SK-N-SH treated with all-trans-retinoic acid at 6 μM for 48 hours (cell line): Measurements from ENCODE around the gene MICB.

Source experiments
- ARNTL ChIP-seq: fragments of 450-650 bp; formaldehyde crosslinking; IDR thresholded peaks from 2 replicates; pipeline ENCODE4 v1.5.0; 2020; ENCODE audit warnings: low read depth, mild to moderate bottlenecking, moderate library complexity, borderline replicate concordance
- BACH2 ChIP-seq: fragments of 250-450 bp; sonication (Bioruptor Pico); IDR thresholded peaks from 2 replicates; pipeline ENCODE4 v1.9.0; 2021; ENCODE audit warnings: mild to moderate bottlenecking, borderline replicate concordance
- CREB5 ChIP-seq: fragments of 250-450 bp; sonication (Bioruptor Pico); IDR thresholded peaks from 2 replicates; pipeline ENCODE4 v1.5.1; 2020; ENCODE audit warnings: low read depth, mild to moderate bottlenecking, moderate library complexity
- ISL1 ChIP-seq: fragments of 250-450 bp; sonication (Bioruptor Pico); IDR thresholded peaks from 2 replicates; pipeline ENCODE4 v2.1.2; 2022; ENCODE audit warnings: mild to moderate bottlenecking, moderate library complexity
- OSR1 ChIP-seq: fragments of 250-450 bp; sonication (Bioruptor Pico); IDR thresholded peaks from 2 replicates; pipeline ENCODE4 v1.8.0; 2022; ENCODE audit warnings: moderate library complexity, mild to moderate bottlenecking, inconsistent platforms
- PATZ1 ChIP-seq: fragments of 250-450 bp; sonication (Bioruptor Pico); IDR thresholded peaks from 2 replicates; pipeline ENCODE4 v1.8.0; 2020; ENCODE audit warnings: mild to moderate bottlenecking, moderate library complexity, borderline replicate concordance
- PPARA ChIP-seq: fragments of 250-450 bp; sonication (Bioruptor Pico); IDR thresholded peaks from 2 replicates; pipeline ENCODE4 v1.5.0; 2020; ENCODE audit warnings: mild to moderate bottlenecking, borderline replicate concordance
- SNAI2 ChIP-seq: fragments of 250-450 bp; sonication (Bioruptor Pico); IDR thresholded peaks from 2 replicates; pipeline ENCODE4 v1.5.0; 2020; ENCODE audit warnings: mild to moderate bottlenecking, moderate library complexity
- TCF4 ChIP-seq: fragments of 250-450 bp; sonication (Bioruptor Pico); IDR thresholded peaks from 2 replicates; pipeline ENCODE4 v1.8.0; 2021; ENCODE audit warnings: mild to moderate bottlenecking, moderate library complexity, borderline replicate concordance
- ZFP30 ChIP-seq: fragments of 450-650 bp; formaldehyde crosslinking; IDR thresholded peaks from 2 replicates; pipeline ENCODE4 v1.5.0; 2022; ENCODE audit warnings: mild to moderate bottlenecking, moderate library complexity
- ZNF70 ChIP-seq: fragments of 450-650 bp; formaldehyde crosslinking; IDR thresholded peaks from 2 replicates; pipeline ENCODE4 v1.5.0; 2020; ENCODE audit warnings: mild to moderate bottlenecking, moderate library complexity

GRCh38 chr6:31473780-31474761 is 23.9 kb upstream of the MICB start:
- TF ChIP-seq CREB5 (CRISPR knock-in tag) (no peak), TCF4 (no peak), BACH2 (CRISPR knock-in tag) (no peak), OSR1 (no peak), ARNTL (CRISPR knock-in tag) (no peak), ISL1 (CRISPR knock-in tag) (no peak), PATZ1 (CRISPR knock-in tag) (no peak), PPARA (CRISPR knock-in tag) (no peak), ZNF70 (CRISPR knock-in tag) (no peak), ZFP30 (CRISPR knock-in tag) (no peak), SNAI2 (CRISPR knock-in tag) (no peak)
